ENCODE measurements around the gene NFIX. TPM values are rescaled to one million over a fixed set of nuclear protein-coding genes. Genes with fewer than 3 reads are reported as not detected.

NFIX gene
- total RNA-seq, 4 donors from 2014 or later: 27.4 to 381 (median 78.4) TPM

GRCh38 chr19:13022859-13023636 lies 27.8 kb downstream of the NFIX start:
- no peaks in the 10 kb centered on the region for H3K9me3 ChIP-seq
- peak; percentile 92 to 95 for DNase-seq
- intact Hi-C loops (cut with DNase I; ENCODE audit: low total_unique reads): no loop called here

GRCh38 chr19:13023656-13024055 lies 28.4 kb downstream of the NFIX start:
- no peak for DNase-seq
- Histone ChIP-seq H3K9me3 (no peaks in the 10 kb centered on the region), H3K4me3 (peak overlapping the region; percentile 33 to 40), H3K36me3 (no peaks in the 10 kb centered on the region), H3K4me1 (peaks cover 8 to 25% of the 10 kb centered on the region in 2 donors), H3K27ac (peak overlapping the region; percentile 95 to 99), H3K27me3 (no peaks in the 10 kb centered on the region)
- no peak for TF ChIP-seq CTCF (IDR thresholded peaks at IDR 0.05)
- TF ChIP-seq POLR2A (IDR thresholded peaks at IDR 0.05): no peak
- intact Hi-C loops (cut with DNase I; ENCODE audit: low total_unique reads): no loop called here

More at GRCh38 chr19:13022859-13023636, 27.8 kb downstream of the NFIX start:
- TF ChIP-seq CTCF (IDR thresholded peaks at IDR 0.05) (peak in 3 of 4 experiments; percentile 14 to 76 (median 64)), POLR2A (IDR thresholded peaks at IDR 0.05) (peak in 1 of 2 donors; percentile 33)
- H3K4me1 ChIP-seq: peaks cover 8 to 25% of the 10 kb centered on the region in 2 donors
- no peaks in the 10 kb centered on the region for H3K36me3 ChIP-seq
- H3K4me3 ChIP-seq: peak overlapping the region; percentile 33 to 40
- H3K27ac ChIP-seq: peak overlapping the region; percentile 95 to 99
- no peaks in the 10 kb centered on the region for H3K27me3 ChIP-seq

- peaks cover 8 to 25% of the 10 kb centered on the region in 2 donors for H3K4me1 ChIP-seq
- TF ChIP-seq CTCF (IDR thresholded peaks at IDR 0.05) (peak in 1 of 4 experiments; percentile 8), POLR2A (IDR thresholded peaks at IDR 0.05) (no peak)
- H3K9me3 ChIP-seq: no peaks in the 10 kb centered on the region
- peak in 1 of 2 donors; percentile 47 for DNase-seq
- peak overlapping the region; percentile 95 to 99 for H3K27ac ChIP-seq
- no peaks in the 10 kb centered on the region for H3K27me3 ChIP-seq
- no peaks in the 10 kb centered on the region for H3K36me3 ChIP-seq
- peak overlapping the region; percentile 33 to 40 for H3K4me3 ChIP-seq
- intact Hi-C loops (cut with DNase I; ENCODE audit: low total_unique reads): no loop called here
Observed at GRCh38 chr19:13024126-13024950, 29.1 kb downstream of the NFIX start.

GRCh38 chr19:13024951-13025697 lies 29.8 kb downstream of the NFIX start:
- H3K9me3 ChIP-seq: no peaks in the 10 kb centered on the region
- no peaks in the 10 kb centered on the region for H3K36me3 ChIP-seq
- peak overlapping the region; percentile 95 to 99 for H3K27ac ChIP-seq
- H3K27me3 ChIP-seq: no peaks in the 10 kb centered on the region
- no peak for DNase-seq
- TF ChIP-seq CTCF (IDR thresholded peaks at IDR 0.05) (no peak), POLR2A (IDR thresholded peaks at IDR 0.05) (no peak)
- intact Hi-C loops (cut with DNase I; ENCODE audit: low total_unique reads): no loop called here
- H3K4me1 ChIP-seq: peaks cover 8 to 27% of the 10 kb centered on the region in 2 donors
- H3K4me3 ChIP-seq: peak overlapping the region; percentile 33 to 40
